Ureter (tissue), 1 donor: ENCODE data around the gene SIM2. TPM values are rescaled to one million over a fixed set of nuclear protein-coding genes. Genes with fewer than 3 reads are reported as not detected.

Experiments
- DNase-seq: peaks from one replicate; pipeline ENCODE4 v3.0.0-alpha.2; 2020; ENCODE audit warnings: low spot score
- total RNA-seq: library from RNA; stranded (reverse); gene quantifications from one replicate; pipeline ENCODE4 v1.2.4, GENCODE V29; 2023
- donor health status: DM: yes; HTN: yes; CAD: no.

The SIM2 gene
- total RNA-seq, 1 donor from 2014 or later, result 0.49 TPM

DNA sequence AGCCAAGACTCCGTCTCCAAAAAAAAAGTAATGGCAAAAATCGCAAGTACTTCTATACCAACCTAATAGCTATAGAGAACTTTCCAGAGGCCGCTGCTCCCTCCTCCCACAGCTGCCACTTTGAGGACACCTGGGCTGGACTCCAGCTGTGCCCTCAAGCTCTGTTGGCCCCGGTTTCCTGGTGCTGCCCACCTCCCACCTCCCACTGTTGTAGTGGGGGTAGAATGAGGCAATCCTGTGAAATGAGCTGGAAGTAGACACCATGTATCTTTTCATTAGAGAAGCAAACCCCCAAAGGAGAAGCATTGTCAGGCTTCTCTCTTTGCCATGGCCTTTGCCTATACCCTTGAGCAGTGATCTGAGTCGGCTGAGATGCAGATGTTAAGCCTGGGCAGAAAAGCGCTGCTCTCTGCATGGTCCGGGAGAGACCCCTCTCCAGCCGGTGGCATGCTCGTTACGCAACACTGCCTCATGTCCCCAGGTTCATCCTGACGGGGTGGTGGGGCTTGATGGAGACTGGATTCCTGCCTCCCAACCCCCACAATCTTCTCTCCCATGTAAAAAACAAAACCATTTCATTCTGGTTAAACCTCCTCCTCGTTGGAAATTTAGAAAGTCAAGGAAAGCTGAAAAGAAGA lies 39.7 kb downstream of the SIM2 start:
- no peak for DNase-seq

DNA sequence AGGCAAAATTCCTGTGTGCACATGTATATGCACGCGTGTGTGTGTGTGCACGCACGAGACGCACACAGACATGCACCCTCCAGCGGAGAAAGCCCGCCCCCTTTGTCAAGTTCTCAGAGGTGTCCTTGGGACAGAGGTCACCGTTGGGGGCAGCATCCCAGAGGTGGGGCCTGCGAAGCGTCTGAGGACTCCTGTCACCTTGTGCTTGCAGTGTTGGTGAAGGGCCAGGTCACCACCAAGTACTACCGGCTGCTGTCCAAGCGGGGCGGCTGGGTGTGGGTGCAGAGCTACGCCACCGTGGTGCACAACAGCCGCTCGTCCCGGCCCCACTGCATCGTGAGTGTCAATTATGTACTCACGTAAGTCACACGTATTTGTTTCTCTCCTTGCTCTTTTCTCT lies 42.6 kb downstream of the SIM2 start:
- DNase-seq, result no peak

DNA sequence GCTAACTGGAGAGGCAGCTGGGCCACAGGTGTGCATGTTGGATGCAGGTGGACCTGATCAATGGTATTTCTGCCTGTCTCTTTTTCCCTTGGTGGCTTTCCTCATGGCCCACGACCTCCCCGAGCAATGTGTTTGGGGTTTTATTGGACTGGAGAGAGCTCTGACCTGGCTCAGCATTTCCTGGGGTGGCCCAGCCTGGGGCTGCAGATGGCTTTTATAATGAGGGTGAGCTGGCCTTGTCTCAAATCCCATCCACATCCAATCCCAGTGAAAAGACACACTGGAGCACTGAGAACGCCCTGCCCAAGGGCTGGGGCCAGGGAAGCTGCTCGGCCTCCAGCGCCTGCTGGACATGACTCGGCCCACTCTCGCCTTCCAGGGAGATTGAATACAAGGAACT lies 44.1 kb downstream of the SIM2 start:
- no peak for DNase-seq

DNA sequence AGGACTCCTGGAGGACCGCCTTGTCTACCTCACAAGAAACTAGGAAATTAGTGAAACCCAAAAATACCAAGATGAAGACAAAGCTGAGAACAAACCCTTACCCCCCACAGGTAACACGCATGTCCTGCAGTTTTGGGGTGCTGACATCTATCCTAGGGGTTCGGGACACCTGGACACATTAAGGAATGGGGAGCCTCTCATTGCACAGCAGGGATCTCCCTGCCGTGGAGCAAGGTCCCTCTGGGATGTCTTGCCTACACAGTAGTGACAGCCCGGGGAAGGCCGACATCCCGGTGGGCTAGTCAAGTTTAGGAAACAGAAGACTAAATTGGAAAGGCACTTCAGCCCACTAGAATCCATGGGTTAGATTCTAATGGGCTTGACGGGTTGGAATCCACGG lies 44.5 kb downstream of the SIM2 start:
- no peak for DNase-seq

DNA sequence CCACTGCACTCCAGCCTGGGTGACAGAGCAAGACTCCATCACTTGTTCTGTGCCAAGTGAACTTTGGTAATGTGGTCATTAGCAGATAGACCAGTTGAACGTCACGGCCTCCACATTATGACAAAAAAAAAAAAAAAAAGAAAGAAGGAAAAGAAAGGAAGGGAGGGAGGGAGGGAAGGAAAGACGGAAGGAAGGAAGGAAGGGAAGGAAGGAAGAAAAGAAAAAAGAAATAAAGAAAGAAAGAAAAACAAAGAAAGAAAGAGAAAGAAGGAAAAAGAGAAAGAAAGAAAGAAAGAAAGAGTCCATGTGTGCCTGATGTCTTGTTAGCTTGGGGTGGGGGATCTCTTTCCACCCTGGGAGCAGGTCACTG lies 45.3 kb downstream of the SIM2 start:
- no peak for DNase-seq

DNA sequence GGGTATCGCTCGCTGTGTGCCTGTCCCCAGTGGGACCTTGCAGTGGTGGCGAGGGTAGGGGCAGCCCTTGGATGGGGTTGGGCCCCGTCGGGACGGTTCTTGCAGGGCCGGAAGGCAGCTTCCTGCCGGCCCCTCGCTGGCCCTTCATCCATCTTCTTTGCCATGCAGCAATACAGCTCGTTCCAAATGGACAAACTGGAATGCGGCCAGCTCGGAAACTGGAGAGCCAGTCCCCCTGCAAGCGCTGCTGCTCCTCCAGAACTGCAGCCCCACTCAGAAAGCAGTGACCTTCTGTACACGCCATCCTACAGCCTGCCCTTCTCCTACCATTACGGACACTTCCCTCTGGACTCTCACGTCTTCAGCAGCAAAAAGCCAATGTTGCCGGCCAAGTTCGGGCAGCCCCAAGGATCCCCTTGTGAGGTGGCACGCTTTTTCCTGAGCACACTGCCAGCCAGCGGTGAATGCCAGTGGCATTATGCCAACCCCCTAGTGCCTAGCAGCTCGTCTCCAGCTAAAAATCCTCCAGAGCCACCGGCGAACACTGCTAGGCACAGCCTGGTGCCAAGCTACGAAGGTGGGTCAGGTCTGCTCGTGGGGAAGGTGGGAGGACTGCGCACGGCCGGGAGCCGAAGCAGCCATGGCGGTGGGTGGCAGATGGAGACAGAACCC lies 45.8 kb downstream of the SIM2 start:
- DNase-seq, result no peak

DNA sequence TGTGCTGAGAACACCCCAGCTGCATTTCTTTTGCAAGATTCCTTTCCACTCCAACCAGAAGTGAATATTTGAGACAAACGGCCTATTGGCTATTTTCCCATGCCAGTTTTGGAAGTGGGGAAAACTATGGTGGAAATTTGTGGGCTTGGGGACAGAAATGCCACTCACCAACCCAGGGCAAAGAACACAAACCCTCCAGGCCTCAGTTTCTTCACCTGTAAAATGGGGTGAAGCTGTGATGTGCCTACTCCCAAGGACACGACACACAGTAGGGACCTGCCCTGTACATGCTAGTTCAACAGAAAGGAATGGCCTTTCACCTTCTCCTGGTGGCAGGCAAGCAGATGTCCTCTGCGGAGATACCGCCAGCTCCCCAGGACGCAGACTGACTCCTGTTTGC lies 46.5 kb downstream of the SIM2 start:
- DNase-seq, result no peak

DNA sequence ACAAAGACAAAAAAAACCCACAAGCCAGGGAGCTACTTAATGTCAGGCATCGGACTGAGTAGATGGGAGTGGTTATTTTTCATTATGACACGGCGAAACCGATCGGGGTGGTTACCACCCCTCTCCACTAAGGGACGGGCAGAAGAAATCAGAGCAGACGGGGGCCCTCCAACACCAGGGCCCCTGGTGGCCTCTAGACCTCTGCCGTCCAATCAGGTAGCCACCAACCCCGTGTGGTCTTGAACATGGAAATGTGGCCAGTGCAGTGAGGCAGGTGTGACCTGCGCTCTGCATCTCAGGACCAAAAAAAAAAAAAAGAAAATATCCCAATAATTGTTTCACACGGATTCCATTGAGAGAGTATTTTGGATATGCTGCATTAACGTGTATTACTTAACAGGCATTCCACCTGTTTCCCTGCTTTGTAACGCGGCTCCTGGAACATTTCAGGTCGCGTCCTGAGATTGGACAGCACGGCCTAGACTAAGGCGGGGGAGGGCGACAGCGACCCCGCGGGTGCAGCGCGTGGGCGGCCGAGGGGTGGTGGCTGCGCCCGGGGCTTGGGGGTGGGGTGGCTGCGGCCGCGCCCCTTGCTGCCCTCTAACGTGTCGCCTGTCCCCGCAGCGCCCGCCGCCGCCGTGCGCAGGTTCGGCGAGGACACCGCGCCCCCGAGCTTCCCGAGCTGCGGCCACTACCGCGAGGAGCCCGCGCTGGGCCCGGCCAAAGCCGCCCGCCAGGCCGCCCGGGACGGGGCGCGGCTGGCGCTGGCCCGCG lies 48.3 kb downstream of the SIM2 start:
- DNase-seq, result no peak

DNA sequence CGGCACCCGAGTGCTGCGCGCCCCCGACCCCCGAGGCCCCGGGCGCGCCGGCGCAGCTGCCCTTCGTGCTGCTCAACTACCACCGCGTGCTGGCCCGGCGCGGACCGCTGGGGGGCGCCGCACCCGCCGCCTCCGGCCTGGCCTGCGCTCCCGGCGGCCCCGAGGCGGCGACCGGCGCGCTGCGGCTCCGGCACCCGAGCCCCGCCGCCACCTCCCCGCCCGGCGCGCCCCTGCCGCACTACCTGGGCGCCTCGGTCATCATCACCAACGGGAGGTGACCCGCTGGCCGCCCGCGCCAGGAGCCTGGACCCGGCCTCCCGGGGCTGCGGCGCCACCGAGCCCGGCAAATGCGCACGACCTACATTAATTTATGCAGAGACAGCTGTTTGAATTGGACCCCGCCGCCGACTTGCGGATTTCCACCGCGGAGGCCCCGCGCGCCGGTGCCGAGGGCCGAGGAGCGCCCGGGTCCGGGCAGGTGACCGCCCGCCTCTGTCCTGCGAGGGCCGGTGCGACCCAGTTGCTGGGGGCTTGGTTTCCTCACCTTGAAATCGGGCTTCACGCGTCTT lies 49.0 kb downstream of the SIM2 start:
- DNase-seq, result no peak

DNA sequence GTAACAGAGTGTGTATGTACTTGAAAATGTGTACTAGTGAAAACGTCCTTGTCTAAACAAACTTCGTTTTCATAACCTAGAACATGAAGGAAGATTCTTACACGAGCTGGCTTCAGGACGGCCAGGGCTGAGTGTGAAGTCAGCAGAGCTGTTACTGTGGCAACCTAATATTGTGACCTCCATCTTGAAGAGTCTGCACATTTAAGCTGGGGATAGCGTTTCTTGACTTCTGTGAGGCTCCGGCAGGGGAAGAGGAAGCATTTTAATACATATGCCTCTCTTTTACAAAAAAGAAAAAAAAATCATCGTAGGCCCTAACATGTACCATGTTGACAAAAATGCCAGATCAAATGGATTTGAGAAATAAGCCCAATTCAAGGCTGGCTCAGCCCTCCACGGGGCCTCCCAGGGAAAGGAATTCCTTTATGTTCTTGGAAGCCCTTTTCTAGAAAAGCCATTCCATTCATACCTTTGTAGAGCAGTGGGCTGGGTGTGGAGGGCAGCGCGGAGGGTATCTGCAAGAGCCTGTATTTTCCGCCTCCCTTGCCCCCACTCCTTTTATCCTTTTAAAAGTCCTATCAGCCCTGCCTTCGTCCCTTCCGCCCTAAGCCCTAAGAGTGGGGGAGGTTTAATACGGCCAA lies 51.1 kb downstream of the SIM2 start:
- DNase-seq, result no peak

DNA sequence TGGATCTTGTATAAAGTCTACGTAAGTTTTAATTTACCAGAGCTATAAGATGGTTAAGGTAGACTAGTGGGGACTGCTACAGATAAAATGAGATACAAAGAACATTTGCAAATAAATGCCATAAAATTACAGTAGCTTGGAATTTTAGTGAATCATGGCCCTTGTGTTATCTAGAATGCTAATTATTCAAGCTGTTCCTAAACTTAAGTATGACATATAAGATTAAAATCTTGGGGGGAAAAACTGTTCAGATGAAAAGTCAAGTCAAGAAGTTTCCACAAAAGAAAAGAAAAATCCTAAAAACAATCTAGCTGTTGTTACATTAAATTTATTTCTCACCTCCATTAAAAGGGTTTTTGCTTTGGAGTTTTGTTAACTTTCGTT lies 51.7 kb downstream of the SIM2 start:
- DNase-seq, result no peak

DNA sequence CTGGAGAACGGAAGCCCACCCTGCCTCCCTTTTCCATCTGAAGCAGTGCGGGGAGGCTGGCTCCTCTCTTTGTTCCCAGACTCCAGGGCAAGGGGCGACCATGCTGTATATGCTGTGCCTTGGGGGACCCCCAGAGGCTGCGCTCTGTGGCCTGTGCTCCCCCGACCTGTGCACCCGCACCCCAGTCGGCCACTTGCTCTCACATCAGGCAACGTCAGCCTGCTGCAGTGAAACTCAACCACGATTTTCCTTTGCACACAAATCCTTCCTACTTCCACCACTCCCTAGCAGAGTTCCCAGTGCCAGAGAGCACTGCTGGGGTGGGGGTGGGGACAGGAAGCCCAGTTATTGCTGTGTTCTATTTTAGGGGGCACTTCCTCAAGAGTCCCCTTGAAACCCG lies 52.5 kb downstream of the SIM2 start:
- DNase-seq, result no peak

DNA sequence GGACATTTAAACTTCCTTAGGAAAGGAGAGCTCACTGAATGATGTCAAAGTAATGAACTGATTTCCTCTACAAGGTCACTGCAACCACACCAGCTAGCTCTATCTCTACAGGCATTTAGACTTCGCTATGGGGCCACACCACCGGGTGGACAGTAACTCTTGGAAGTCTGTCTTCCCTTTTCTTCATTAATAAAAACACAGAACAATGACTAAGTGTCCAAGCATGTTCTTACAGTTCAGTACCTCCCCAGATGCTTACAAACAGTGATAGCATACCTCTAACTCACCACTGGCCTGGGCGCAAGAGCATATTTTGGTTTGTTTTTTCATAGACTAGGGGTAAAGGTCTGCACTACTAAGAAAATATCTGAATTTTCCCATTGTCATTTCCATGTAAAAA lies 54.6 kb downstream of the SIM2 start:
- DNase-seq, result no peak

DNA sequence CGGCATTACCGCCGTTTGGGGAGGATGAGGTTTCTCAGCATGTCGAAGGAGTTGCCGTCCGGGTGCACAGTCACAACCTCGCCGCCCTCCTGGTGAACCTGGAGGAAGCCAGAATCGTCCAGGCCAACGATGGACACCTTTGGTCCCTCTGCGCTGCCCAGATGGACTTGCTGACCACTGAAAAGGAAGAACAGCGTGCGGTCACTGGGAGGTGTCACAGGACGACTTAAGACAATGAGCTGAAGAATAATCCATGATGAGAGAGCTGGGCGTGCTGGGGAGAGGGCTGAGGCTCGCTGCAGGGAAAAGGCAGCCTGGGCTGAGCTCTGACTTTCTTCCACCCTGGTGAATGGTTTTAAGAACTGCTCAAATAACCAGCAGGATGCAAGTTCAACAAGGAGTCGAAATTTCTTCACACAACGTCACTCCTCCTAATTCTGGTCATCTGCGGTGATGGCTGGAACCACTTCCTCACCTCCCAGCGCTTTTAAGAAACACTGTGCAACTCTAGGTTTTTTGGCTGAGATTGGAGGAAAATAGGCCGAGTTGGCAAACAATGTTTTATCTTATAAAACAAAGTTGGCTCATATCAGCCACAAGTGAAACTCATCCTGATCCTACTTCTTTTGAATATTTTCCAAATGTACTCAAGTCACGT lies 55.5 kb downstream of the SIM2 start:
- DNase-seq, result no peak

DNA sequence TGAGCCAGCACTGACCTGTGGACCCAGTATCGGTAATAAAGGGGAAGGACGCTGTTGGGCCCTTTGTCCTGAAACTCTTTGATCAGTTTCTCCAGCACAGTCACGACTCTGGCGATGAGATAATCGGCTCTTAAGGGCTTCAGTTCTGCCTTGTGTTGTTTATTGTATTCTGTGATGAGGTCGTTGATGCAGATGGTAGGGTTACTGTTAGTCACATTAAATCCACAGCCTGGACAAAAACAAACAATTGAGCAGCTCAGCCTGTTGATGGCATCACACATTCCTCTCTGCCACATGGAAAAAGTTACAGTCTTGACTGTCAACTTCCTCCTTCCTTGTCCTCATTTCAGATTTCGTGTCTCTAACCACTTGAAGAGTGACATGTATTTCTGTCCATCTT lies 57.6 kb downstream of the SIM2 start:
- DNase-seq, result no peak

DNA sequence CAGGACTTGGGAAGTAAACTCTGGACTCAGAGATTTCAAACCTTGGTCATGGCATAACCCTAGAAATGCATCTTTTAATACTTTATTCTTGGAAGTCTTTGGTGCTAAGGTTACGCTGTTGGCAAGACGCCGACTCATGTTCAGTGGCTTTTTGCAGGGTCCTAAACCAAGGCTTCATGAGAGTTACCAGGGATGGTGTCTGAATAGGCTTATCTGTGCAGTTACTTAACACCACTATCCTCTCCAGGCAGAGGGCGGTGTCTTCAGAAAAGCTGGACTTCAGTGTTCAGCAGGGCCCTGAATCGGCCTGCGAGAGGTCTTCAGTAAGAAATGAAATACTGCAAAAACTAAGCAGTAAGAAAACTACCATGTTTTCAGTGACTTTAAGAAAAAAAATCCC lies 58.3 kb downstream of the SIM2 start:
- DNase-seq, result no peak

DNA sequence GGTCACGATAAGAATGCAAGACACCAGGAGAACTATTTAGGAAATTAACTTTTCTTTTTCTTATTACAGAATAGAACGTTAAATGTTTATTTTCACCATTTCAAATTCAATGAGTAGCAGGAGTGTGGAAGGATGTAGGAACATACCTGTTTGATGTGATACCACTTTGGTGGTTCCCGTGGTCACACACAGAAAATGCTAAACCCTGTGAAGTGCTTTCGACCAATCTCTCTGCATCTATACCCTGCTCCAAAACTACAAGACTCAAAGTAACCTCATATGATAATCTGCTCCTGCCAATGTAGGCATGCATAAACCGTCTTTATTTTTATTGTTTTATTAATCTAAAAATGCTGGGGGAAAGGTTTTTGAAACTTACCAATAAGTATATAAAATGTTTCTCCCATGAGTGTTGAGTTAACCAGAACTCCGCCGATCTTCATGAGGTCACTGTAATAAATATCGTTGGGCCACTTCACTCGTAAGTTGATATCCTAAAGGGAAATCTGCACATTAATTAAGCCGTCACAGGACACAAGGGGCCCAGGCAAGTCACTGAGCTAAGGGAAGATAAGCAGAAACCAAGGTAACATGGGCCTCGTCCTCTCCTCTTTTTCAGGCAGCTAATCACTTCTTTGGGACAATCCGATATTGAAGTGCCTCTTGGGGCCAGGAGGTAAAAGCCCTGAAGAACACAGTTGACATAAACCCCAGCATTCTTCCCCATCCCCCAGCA lies 60.6 kb downstream of the SIM2 start:
- no peak for DNase-seq

DNA sequence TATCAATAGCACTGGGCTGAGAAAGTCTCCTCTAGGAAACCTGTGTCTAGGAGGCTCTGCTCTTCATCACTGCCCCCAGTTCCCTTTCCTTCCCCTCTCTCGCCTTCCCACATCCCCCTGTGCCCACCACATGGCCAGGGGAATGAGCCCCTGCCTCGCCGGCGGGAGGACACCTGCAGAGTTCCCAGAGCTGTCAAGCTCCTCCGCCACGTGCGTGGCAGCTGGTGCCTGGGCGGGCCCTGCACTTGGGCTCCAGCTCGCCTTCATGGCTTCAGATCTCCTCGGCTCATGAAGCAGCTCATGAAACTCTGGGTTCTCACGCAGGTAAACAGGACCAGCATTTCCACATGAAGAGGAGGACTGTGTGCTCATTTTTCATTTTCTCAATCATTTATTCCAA lies 62.8 kb downstream of the SIM2 start:
- no peak for DNase-seq

DNA sequence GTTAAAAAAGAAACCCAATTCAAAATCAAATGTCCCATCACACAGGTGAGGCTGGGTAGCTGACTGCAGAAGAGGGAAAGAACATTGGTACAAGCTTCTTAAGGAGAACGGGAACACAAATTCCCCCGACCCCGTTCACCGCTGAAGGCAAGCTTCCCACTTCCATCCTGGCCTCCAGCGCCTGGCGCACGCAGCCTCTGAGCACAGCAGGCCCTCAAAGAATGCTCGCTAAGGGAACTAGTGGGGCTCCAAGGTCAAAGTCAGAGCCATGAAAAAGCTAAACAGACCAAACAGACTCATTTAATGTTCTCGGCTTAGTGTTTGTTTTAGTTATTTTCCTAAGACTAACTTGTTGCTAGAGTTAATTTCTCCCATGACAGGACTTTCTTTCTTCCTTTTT lies 63.7 kb downstream of the SIM2 start:
- no peak for DNase-seq

DNA sequence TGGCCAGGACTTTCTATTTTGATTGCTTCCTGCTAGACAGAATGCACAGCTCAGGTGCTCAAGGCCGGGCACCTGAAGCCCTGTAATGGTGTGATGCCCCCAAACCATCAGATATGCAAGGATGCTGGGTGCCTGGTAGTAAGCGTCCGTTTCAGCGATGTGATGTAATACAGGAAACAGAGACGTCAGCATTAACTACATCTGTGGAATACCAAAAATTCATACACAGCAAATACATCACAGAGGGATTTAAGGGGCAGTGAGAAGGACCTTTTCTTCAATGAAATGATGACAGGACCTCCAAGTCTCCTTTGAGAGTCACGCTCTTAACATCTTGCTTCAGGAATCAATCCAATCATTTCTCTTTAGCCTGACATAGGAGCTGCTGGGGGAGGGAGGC lies 64.4 kb downstream of the SIM2 start:
- no peak for DNase-seq

DNA sequence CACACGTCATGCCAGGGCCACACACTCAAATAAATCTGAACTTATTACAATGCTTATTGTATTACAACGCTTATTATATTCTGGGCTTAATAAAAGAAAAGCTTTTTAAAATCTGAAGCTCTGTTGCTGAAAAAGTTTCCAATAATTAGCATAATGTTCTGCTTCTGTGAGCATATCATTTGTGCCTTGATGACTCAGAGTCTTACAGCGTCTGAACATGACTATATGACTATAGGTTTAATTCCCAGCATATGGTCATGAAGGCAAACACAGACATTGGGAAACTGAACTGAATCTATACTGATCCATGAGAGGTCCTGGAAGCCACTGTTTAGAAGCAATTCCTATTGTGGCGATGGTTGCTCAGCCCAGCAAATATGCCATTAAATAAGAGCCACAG lies 66.3 kb downstream of the SIM2 start:
- no peak for DNase-seq
